NCI-H2196 (cell line): Measurements from ENCODE around the gene PLCH2.
A peak's percentile ranks its signal among the peaks of the same experiment; 100 is the strongest.

Experiments
- DNase-seq: peaks from one replicate; lab custom pipeline; 2025; ENCODE audit not compliant: unreplicated experiment; lab: John Stamatoyannopoulos, UW

The PLCH2 gene

GRCh38 chr1:2512862-2513421, 36.9 kb downstream of the PLCH2 start:
- no peak for DNase-seq

DNA sequence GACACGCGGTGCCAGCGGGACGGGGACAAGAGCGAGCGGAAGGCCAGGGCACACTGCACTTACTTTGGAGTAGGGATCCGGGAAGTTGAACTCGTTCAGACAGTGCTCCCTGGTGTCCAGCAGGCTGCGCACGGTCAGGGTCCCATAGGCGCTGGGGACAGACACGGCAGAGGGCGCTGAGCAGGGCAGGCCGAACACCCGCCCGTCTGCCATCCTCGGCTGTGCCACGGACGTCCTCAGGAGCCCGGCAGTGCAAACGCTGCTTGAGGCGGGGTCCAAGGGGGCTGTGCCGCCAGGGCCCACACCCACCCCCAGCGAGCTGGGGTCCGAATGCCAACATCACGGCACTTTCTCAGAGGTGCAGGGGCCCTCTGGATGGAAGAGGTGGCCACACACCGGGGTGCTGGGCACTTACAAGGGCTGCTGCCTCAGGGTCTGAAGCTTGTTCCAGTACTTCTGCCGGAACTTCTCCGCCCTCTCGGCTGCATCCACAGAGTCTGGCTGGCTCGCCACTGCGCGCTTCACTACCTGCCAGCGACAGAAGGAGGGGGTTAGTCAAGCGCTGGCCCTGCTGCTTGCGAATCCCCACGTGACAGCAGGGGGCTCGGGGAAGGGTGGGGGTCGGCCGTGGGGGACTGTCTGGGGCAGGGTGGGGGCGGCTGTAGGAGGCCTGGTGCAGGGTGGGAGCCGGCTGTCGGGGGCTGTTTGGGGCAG, 38.0 kb downstream of the PLCH2 start:
- DNase-seq = no peak

DNA sequence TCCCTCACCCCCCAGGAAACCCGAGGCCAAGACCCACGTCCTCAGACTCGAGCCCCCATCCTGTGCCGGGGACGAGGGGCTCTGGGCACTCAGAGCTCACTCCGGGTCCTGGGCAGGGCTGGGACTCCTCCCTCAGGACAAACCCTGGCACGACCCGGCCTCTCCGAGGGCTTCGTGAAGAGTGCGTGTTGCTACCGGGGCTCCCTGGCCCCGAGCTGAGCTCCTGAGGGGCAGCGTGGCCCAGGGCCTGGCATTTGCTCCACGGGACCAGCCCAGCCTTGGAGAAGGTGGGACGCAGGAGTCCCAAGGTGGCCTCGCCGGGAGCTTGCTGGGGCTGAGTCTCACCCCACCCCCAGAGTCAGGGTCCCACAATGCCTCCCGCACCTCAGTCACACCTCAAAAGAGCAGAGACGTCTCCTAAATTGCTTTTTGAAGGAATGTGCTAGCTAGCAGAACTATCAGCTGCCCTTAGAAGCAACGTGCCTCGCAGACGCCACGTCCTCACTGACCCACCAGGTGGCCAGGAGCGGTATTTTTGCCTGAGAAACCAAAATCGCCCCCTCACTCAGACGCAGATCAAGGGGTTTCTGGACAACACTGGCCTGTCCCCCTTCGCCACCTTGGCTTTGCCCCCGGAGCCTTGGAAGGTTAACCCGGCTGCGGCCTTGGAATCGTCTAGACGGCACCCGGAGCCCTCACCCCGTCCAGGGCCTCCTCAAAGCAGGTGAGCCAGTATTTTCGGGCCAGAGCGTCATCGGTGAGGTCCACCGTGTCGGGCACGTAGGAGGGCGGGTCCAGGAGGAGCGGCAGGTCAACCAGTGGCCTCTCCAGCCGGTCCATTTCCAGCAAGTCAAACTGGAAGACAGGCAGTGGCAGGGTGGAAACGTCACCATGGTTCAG, 39.0 kb downstream of the PLCH2 start:
- DNase-seq = no peak

DNA sequence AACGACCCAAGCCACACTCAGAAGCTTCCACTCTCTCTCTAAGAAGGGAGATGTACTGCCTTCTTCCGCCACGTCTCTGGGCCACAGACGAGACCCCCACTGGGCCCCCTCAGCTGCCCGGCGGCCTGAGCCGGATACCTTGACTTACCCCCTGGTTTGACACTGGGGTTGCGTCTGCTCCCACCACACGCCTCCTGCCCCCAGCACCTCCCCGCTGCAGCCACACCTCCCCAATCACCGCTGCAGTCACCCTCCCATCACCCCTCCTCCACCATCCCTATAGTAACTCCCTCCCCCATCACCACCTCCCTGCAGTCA, 39.6 kb downstream of the PLCH2 start:
- no peak for DNase-seq

DNA sequence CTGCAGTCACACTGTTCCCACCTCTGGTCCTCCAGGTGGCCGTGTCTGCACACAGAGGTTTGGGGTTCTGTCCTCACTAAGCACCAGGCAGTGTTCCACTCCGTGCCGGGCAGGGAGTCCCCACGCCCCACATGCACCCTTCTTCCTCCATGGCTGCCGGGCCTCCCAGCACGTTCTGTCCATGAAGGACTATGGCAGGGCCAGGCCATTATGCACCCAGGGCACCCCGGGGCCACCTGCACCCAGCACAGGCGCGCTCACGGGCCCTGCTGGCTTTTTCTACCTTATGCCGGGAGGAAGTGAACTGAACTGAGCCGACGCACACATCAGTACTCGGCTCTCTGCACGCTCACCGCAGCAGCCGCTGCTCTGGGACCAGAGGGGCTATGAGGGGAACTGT, 40.0 kb downstream of the PLCH2 start:
- DNase-seq = no peak

DNA sequence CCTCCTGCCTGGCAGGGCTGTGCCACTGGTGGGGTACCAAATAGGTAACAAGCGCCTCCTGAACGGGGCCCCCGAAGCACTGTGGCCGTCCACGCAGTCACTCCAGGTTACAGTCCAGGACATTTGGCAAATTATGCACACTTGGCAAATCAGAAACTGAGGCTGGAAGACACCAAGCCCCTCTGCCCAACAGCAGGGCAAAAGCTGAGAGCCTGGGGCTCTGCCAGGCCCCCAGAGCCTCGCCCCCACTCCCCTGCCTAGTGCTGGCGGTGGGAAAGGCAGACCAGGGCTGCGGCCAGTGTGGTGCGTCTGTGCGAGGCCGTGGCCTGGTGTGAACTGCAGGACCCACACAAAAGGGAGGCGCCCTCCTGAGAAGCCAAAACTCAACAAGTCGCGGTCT, 40.9 kb downstream of the PLCH2 start:
- no peak for DNase-seq

DNA sequence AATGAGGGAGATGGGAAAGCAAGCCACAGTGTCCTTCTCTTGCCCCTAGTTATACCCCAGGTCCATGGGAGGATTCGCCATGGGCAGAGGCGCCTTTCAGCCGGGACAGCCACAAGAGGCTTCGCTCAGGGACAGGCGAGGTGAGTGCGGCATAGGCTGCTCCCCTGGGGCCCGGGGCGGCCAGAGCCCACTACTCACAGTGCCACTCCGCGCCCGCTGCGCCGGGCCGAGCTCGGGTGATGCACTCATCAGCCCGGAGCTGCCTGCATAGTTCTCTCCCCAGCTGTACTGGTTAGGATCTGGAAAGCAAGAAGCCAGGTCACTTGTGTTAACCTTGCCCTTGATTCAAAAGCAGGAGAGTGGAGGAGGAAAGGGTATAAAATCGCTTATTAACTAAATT, 41.9 kb downstream of the PLCH2 start:
- DNase-seq = no peak

- no peak for DNase-seq
Observed at GRCh38 chr1:2518528-2518927, 42.4 kb downstream of the PLCH2 start.

- no peak for DNase-seq
Observed at GRCh38 chr1:2519029-2519685, 43.1 kb downstream of the PLCH2 start.

DNA sequence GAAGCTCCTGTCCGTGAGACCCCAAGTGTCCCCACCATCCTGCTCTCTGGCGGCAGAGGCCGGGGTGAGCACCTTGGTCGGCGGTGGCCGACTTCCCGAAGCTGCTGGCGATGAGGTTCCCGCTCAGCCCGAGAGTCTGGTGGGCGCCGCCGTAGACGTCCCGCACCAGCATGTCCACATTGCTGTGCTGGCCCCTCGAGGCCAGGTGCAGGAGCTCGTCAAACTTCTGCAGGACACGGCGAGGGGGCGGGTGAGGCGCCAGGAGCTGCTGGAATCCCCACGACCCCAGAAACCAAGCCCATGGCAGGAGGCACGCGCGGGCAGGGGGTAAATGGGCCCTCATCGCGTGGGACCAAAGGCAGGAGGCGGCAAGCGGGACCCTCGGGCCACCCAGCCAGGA, 43.6 kb downstream of the PLCH2 start:
- no peak for DNase-seq

DNA sequence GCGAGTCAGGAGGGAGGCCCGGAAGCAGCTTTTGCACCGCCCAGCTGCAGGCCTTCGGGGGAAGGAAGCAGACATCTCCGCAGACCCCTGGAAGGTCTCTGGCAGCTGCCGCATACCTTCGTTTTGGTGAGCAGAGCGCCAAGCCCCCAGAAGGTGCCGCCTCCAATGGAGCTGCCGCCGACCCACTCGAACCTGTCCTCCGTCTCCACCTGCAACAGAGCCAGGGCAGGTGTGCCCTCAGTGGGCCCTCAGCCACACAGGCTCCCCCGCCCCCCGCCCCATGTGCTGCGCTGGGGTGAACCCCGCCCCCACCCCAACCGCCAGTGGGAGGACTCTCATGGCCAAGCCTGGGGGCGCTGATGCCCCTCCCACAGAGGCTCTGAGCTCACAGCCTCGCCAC, 44.1 kb downstream of the PLCH2 start:
- DNase-seq = no peak

- no peak for DNase-seq
Observed at GRCh38 chr1:2520806-2521205, 44.7 kb downstream of the PLCH2 start.

DNA sequence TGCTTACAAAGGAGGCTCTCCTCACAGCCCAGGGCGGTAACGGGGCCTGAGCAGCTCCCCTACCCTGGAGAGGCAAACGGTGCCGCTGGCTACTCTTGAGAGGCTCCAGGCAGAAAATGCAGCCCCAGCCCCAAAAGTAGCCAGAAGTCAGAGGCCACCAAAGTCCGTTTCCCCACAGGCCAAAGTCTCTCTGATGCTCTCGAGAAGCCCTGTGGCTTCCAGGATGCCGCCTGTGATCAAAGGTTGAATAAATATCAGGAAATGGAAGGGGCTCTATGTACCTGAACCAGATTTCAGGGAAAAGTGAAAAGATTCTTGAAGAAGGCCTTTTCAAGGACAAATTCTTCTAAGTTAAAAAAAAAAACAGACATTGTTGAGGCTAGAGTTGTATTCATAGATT, 46.1 kb downstream of the PLCH2 start:
- no peak for DNase-seq

DNA sequence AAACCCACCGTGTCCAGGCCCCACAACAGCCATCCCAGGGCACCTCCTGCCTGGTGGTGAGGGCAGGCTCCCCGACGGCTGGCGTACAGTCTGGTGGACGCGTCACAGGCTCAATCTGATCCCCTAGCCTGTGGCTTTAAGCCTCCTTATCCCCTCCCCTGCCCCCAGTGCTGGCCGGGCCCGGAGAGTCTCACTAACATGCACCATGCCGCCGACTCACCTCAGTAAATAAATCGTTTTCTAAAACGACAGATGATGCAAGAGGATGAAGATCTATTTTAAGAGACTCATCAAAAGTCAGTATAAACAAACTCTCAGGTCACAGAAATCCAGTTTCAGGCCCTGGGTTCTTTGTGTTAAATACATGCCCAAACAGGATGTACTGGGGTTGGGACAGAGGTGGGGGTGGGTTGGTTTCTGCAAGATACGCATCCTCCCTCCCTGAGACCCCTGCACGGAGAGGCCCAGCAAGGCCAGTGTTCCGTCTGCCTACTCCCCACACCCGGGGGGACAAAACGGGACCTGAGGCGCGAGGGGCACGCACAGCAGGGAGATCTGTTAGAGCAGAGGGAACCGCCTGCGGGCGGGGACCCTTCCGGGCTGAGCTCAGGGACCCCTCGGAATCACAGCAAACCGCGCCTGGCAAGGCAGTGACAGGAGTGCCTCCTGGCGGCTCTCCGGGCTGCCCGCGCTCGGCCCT, 47.3 kb downstream of the PLCH2 start:
- no peak for DNase-seq

GRCh38 chr1:2523891-2524609, 48.0 kb downstream of the PLCH2 start:
- no peak for DNase-seq

DNA sequence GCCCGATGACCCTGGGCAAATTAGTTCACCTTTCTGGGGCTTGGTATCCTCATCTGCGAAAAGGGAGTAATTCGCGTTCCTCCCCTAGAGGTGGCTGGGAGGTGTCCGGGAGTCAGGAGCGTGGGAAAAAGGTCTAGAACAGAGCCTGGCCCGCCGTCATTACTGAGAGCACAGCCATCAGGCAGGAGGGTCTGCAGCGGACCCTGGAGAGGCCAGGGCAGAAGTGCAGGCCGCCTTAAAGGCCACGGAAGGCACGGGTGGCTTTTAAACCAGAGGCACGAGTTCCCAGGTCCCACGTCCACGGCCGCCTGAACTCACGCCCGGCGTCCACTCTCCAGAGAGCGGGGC, 49.5 kb downstream of the PLCH2 start:
- no peak for DNase-seq

- DNase-seq = peak; percentile 95
Observed at GRCh38 chr1:2525920-2526823, 50.1 kb downstream of the PLCH2 start, which contains the start of gene PANK4. Gene PANK4, minus strand, starts transcription at chr1:2526596. Its CDS starts 9 bp downstream, at chr1:2526587.

DNA sequence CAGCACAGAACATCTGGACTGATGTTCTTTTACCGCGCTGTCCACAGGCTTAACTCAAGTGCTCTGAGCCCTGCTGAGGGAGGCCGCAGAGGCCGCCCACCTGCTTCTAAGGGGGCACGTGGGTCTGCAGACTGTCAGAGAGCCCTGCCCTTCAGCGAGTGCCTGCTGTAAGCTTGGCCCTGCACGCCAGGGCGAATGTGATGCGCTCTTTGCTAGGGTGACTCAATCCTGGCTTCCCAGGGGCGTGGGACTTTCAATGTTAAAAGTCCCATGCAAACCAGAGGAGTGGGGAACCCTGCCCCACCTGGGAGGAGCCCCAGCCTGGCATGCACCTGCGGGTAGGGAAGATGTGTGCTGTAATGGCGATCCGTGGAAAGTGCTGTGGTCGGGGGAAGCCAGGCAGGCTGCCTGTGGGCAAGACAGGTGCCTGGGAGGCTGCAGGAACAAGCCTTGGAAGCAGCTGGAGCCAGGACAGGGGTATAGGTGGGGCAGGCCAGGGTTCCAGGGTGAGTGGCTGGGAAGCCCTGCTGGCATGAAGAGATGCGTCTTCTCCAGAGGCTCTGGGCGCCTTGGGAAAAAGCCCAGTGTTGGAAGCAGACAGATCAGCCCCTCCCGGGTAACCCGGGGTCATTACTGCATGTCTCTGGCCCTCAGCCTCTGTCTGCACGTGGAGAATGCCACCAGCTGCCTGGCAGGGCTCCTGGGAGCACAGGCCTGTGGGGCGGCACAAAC, 50.9 kb downstream of the PLCH2 start:
- DNase-seq = peak; percentile 65

DNA sequence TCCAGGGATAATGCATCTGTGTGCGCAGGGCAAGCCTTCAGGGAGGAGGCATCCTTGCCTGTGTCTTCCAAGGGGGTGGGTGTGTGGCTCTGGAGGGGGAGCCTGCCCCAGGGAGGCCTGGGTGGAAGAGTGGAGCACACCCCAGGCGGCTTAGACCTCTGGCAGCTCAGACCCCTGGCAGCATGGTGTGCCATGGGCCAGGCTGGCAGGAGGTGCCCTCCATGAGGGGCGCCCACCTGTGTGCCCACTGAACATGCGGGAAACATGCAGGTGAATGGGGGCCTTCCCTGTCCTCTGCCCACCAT, 51.4 kb downstream of the PLCH2 start:
- DNase-seq = no peak
